GM12878 (cell line): ENCODE measurements around the gene RNF150. TPM values are rescaled to one million over a fixed set of nuclear protein-coding genes. Genes with fewer than 3 reads are reported as not detected.

ENCODE experiments used
- ATAC-seq: fragments of 200-7000 bp; cut with Tn5 transposase; 3 replicates; pipeline ENCODE4 v1.9.1; 2020; ENCODE audit warnings: mild to moderate bottlenecking, moderate library complexity
- BruUV-seq: library from RNA; stranded (reverse); fragments of 400-500 nt; replicated peaks from 2 replicates; lab custom pipeline; 2021; lab: Mats Ljungman, UMichigan
- CTCF ChIA-PET: fragments of 300-600 bp; sonication (Branson Sonifier 250); formaldehyde crosslinking; extraction: SDS; loops from one replicate; lab custom pipeline; 2021; ENCODE audit warnings: inconsistent platforms; lab: Yijun Ruan, JAX
- POLR2A ChIA-PET: fragments of 350-600 bp; formaldehyde crosslinking; extraction: SDS; loops from one replicate; lab custom pipeline; 2021; ENCODE audit warnings: inconsistent platforms; lab: Charles Lee
- RAD21 ChIA-PET: fragments of 300-600 bp; sonication (Branson Sonifier 250); formaldehyde crosslinking; loops from one replicate; lab custom pipeline; 2023; ENCODE audit warnings: antibody characterized with exemption; ENCODE audit not compliant: unreplicated experiment; lab: Charles Lee
- SMC1A ChIA-PET: fragments of 300-600 bp; sonication (Branson Sonifier 250); formaldehyde crosslinking; loops from one replicate; lab custom pipeline; 2023; ENCODE audit not compliant: unreplicated experiment, uncharacterized antibody; lab: Charles Lee
- DNase-seq: peaks from one replicate; pipeline ENCODE4 v3.0.0-alpha.2; 2011; ENCODE audit warnings: low read depth, low spot score
- FAIRE-seq: peaks from 3 replicates; lab custom pipeline; 2011; peaks lifted over from hg19 to GRCh38; lab: Jason Lieb, UNC
- H2AFZ ChIP-seq: 2 replicates; pipeline ENCODE4 v1.6.0; 2011; ENCODE audit warnings: low read depth, low read length, control low read depth; ENCODE audit not compliant: control insufficient read depth
- H3K27ac ChIP-seq: 2 replicates; pipeline ENCODE4 v1.5.1; 2011; ENCODE audit warnings: control low read depth; ENCODE audit not compliant: control insufficient read depth, insufficient read depth
- H3K27me3 ChIP-seq, 2 experiments: replicated peaks in 1 of 2; 2 replicates each; pipeline versions ENCODE4 v1.6.0 to v1.6.1; 2011; ENCODE audit warnings: low read length in 1 of 2; ENCODE audit not compliant: control insufficient read depth in 2 of 2, insufficient read depth in 2 of 2
- H3K36me3 ChIP-seq, 2 experiments: 2 replicates each; pipeline ENCODE4 v1.5.1; 2011; ENCODE audit warnings: low read length in 1 of 2; ENCODE audit not compliant: control insufficient read depth in 2 of 2, insufficient read depth in 2 of 2
- H3K4me1 ChIP-seq: 2 replicates; pipeline ENCODE4 v1.6.1; 2011; ENCODE audit warnings: mild to moderate bottlenecking, low read length, moderate library complexity, mixed read lengths; ENCODE audit not compliant: control insufficient read depth, insufficient read depth
- H3K4me2 ChIP-seq: 2 replicates; pipeline ENCODE4 v1.6.0; 2011; ENCODE audit warnings: control low read depth; ENCODE audit not compliant: control insufficient read depth, insufficient read depth
- H3K4me3 ChIP-seq: fragments of 200-600 bp; sonication (generic); 2 replicates; pipeline ENCODE4 v1.5.1; 2016
- H3K79me2 ChIP-seq: 2 replicates; pipeline ENCODE4 v1.6.0; 2011; ENCODE audit warnings: low read length; ENCODE audit not compliant: control insufficient read depth, insufficient read depth
- H3K9ac ChIP-seq: 2 replicates; pipeline ENCODE4 v1.8.0; 2011; ENCODE audit warnings: low read length, control low read depth, mixed read lengths; ENCODE audit not compliant: control insufficient read depth, insufficient read depth
- H3K9me3 ChIP-seq: replicated peaks from 3 replicates; pipeline ENCODE4 v1.5.1; 2011; ENCODE audit warnings: mild to moderate bottlenecking, low read length; ENCODE audit not compliant: control insufficient read depth, insufficient read depth
- H4K20me1 ChIP-seq: 2 replicates; pipeline ENCODE4 v1.6.0; 2011; ENCODE audit not compliant: control insufficient read depth, insufficient read depth
- CREM ChIP-seq: IDR thresholded peaks from 2 replicates; pipeline ENCODE4 v1.6.1; 2014; ENCODE audit warnings: antibody characterized with exemption, low read depth
- EGR1 ChIP-seq, 2 experiments: IDR thresholded peaks; 1 replicate in 1 of 2; 2 replicates in 1 of 2; pipeline ENCODE4 v1.6.1; 2011 to 2012; ENCODE audit warnings: low read depth in 2 of 2, low read length in 2 of 2, borderline replicate concordance in 1 of 2, mild to moderate bottlenecking in 1 of 2, moderate library complexity in 1 of 2
- EZH2 ChIP-seq: IDR thresholded peaks from 2 replicates; pipeline ENCODE4 v1.6.1; 2012; ENCODE audit warnings: low read depth, mild to moderate bottlenecking, control low read depth, inconsistent platforms, low read length, borderline replicate concordance; ENCODE audit not compliant: control insufficient read depth
- FOXM1 ChIP-seq: IDR thresholded peaks from 2 replicates; pipeline ENCODE4 v1.6.1; 2012; ENCODE audit warnings: low read depth, mild to moderate bottlenecking, inconsistent platforms, low read length, moderate library complexity
- HCFC1 ChIP-seq: fragments of 150-350 bp; IDR thresholded peaks from 2 replicates; pipeline ENCODE4 v1.6.1; 2014; ENCODE audit warnings: low read length
- HDGF ChIP-seq: fragments of 450-650 bp; IDR thresholded peaks from 2 replicates; pipeline ENCODE4 v1.6.1; 2016; ENCODE audit warnings: antibody characterized with exemption
- JUND ChIP-seq: IDR thresholded peaks from 2 replicates; pipeline ENCODE4 v1.6.1; 2012; ENCODE audit warnings: low read depth, mild to moderate bottlenecking, low read length, improper control_type of control experiment, moderate library complexity
- LARP7 ChIP-seq: fragments of 450-650 bp; IDR thresholded peaks from 2 replicates; pipeline ENCODE4 v1.6.1; 2017; ENCODE audit warnings: mild to moderate bottlenecking
- NBN ChIP-seq: fragments of 450-650 bp; IDR thresholded peaks from 2 replicates; pipeline ENCODE4 v1.6.1; 2016
- NKRF ChIP-seq: fragments of 450-650 bp; conservative IDR thresholded peaks from 2 replicates; pipeline ENCODE4 v1.6.1; 2017; ENCODE audit warnings: mild to moderate bottlenecking, moderate library complexity
- NR2C2 ChIP-seq: IDR thresholded peaks from 2 replicates; pipeline ENCODE4 v1.6.1; 2011; ENCODE audit warnings: borderline replicate concordance, low read depth; ENCODE audit not compliant: control insufficient read depth, insufficient read length
- RAD51 ChIP-seq: fragments of 450-650 bp; IDR thresholded peaks from 2 replicates; pipeline ENCODE4 v1.6.1; 2016; ENCODE audit warnings: moderate library complexity, mild to moderate bottlenecking, inconsistent platforms
- RUNX3 ChIP-seq: IDR thresholded peaks from 2 replicates; pipeline ENCODE4 v1.6.1; 2012; ENCODE audit warnings: low read length, inconsistent platforms
- SREBF1 ChIP-seq: IDR thresholded peaks from 2 replicates; pipeline ENCODE4 v1.6.1; 2012; ENCODE audit warnings: mild to moderate bottlenecking, low read length
- TCF12 ChIP-seq: IDR thresholded peaks from 2 replicates; pipeline ENCODE4 v1.6.1; 2011; ENCODE audit warnings: low read depth, mild to moderate bottlenecking, low read length
- TCF7 ChIP-seq: IDR thresholded peaks from 2 replicates; pipeline ENCODE4 v1.6.1; 2014; ENCODE audit warnings: antibody characterized with exemption, borderline replicate concordance
- WGBS: methylation state at CpG from one replicate; pipeline ENCODE4 v1.1.6; 2016; ENCODE audit warnings: low lambda C conversion rate; ENCODE audit not compliant: insufficient replicate concordance, insufficient coverage; ENCODE audit errors: missing lambda C conversion rate; 5-methylcytosine and 5-hydroxymethylcytosine counted together
- in situ Hi-C: fragments of 300-500 bp; cut with MboI; formaldehyde crosslinking; loops from 9 replicates; pipeline ENCODE4 v1.14.3; 2018; ENCODE audit warnings: mixed read lengths
- intact Hi-C: fragments of 100-400 bp; cut with micrococcal nuclease; formaldehyde crosslinking; loops from one replicate; pipeline ENCODE4 v1.14.2; 2022; ENCODE audit not compliant: unreplicated experiment
- polyA plus RNA-seq, 11 experiments: library from polyadenylated mRNA; depleted of rRNA in 4 of 11; unstranded in 6 of 11; stranded (reverse) in 5 of 11; fragments of >200 nt; fragmentation: Nextera tagmentation in 4 of 11; fragmentation: Illumina TruSeq in 1 of 11; extraction: Ambion mirVana in 4 of 11; extraction: Trizol in 1 of 11; gene quantifications; 1 replicate in 1 of 11; 2 replicates in 10 of 11; pipeline versions ENCODE4 v1.2.1 to v1.2.3, GENCODE V29; 2011 to 2016; ENCODE audit warnings: inconsistent platforms in 2 of 11, missing spikeins in 2 of 11, low read depth in 1 of 11
- total RNA-seq, 4 experiments: library from RNA; depleted of rRNA in 3 of 4; stranded (reverse); fragments of >200 nt in 3 of 4; fragmentation: Illumina TruSeq in 1 of 4; extraction: Trizol in 1 of 4; gene quantifications; 2 replicates each; pipeline versions ENCODE4 v1.2.1 to v1.2.3, GENCODE V29; 2013 to 2021
- TF ChIP-seq, protein P1 (sequence below): fragments of 450-650 bp; IDR thresholded peaks from 2 replicates; pipeline ENCODE4 v1.6.1; 2017; ENCODE audit warnings: antibody characterized with exemption, mild to moderate bottlenecking, moderate library complexity
- TF ChIP-seq, protein P2 (sequence below): fragments of 450-650 bp; IDR thresholded peaks from 2 replicates; pipeline ENCODE4 v1.6.1; 2018; ENCODE audit warnings: mild to moderate bottlenecking, low read depth, moderate library complexity; ENCODE audit not compliant: partially characterized antibody

The RNF150 gene
- total and polyA plus RNA-seq, 10 of the 15 experiments (the other 5 are each of a cell fraction or from before 2014, with no cell fraction given), result 0.01 to 2.3 (median 0.04) TPM; not detected in 6

GRCh38 chr4:140834839-140835495 lies 298.3 kb downstream of the RNF150 start:
- H3K4me2 ChIP-seq, result no peak overlapping the region
- in situ Hi-C loops, result no loop called here
- H4K20me1 ChIP-seq, result no peaks in the 10 kb centered on the region
- no peaks in the 10 kb centered on the region; the same call in 2 of the 3 replicates for H3K9me3 ChIP-seq
- ATAC-seq (no peak), FAIRE-seq (no peak), DNase-seq (no peak)
- no peak overlapping the region for H3K9ac ChIP-seq
- 40% methylated on average over 7 of the region's 7 CpGs for WGBS
- peaks cover 5% of the 10 kb centered on the region; the same call in 1 of the 2 replicates for H3K4me1 ChIP-seq
- no peaks in the 10 kb centered on the region for H3K27me3 ChIP-seq
- no TSS peak for BruUV-seq
- ChIA-PET POLR2A (no interaction called here), CTCF (no interaction called here), RAD21 (interaction anchor here (0.7 kb wide), 1 partner anchor 27 kb away, joined by 3 read pairs; no protein-coding TSS in a partner anchor), SMC1A (interaction anchor here (0.8 to 1.3 kb wide), 2 partner anchors 15 to 21 kb away, joined by 3 to 5 read pairs; no protein-coding TSS in a partner anchor)
- H3K4me3 ChIP-seq, result no peak overlapping the region
- intact Hi-C loops, result no loop called here
- H3K79me2 ChIP-seq, result no peaks in the 10 kb centered on the region
- H2AFZ ChIP-seq, result no peak overlapping the region; the same call in 1 of the 2 replicates
- no peaks in the 10 kb centered on the region for H3K36me3 ChIP-seq
- no peak overlapping the region for H3K27ac ChIP-seq
- TF ChIP-seq CREM (no peak), EGR1 (IDR thresholded peaks at IDR 0.05; ENCODE audit: borderline replicate concordance in 1 of 2, low read depth in 2 of 2, low read length in 2 of 2) (no peak), TCF12 (no peak), NKRF (no peak), RAD51 (no peak), LARP7 (no peak), JUND (no peak), HCFC1 (no peak), SREBF1 (no peak), HDGF (no peak), EZH2 (no peak), FOXM1 (no peak), TCF7 (no peak), NBN (no peak), RUNX3 (no peak), NR2C2 (no peak)
- TF ChIP-seq, protein P1, sequence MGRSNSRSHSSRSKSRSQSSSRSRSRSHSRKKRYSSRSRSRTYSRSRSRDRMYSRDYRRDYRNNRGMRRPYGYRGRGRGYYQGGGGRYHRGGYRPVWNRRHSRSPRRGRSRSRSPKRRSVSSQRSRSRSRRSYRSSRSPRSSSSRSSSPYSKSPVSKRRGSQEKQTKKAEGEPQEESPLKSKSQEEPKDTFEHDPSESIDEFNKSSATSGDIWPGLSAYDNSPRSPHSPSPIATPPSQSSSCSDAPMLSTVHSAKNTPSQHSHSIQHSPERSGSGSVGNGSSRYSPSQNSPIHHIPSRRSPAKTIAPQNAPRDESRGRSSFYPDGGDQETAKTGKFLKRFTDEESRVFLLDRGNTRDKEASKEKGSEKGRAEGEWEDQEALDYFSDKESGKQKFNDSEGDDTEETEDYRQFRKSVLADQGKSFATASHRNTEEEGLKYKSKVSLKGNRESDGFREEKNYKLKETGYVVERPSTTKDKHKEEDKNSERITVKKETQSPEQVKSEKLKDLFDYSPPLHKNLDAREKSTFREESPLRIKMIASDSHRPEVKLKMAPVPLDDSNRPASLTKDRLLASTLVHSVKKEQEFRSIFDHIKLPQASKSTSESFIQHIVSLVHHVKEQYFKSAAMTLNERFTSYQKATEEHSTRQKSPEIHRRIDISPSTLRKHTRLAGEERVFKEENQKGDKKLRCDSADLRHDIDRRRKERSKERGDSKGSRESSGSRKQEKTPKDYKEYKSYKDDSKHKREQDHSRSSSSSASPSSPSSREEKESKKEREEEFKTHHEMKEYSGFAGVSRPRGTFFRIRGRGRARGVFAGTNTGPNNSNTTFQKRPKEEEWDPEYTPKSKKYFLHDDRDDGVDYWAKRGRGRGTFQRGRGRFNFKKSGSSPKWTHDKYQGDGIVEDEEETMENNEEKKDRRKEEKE, result no peak
- TF ChIP-seq, protein P2, sequence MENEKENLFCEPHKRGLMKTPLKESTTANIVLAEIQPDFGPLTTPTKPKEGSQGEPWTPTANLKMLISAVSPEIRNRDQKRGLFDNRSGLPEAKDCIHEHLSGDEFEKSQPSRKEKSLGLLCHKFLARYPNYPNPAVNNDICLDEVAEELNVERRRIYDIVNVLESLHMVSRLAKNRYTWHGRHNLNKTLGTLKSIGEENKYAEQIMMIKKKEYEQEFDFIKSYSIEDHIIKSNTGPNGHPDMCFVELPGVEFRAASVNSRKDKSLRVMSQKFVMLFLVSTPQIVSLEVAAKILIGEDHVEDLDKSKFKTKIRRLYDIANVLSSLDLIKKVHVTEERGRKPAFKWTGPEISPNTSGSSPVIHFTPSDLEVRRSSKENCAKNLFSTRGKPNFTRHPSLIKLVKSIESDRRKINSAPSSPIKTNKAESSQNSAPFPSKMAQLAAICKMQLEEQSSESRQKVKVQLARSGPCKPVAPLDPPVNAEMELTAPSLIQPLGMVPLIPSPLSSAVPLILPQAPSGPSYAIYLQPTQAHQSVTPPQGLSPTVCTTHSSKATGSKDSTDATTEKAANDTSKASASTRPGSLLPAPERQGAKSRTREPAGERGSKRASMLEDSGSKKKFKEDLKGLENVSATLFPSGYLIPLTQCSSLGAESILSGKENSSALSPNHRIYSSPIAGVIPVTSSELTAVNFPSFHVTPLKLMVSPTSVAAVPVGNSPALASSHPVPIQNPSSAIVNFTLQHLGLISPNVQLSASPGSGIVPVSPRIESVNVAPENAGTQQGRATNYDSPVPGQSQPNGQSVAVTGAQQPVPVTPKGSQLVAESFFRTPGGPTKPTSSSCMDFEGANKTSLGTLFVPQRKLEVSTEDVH, result no peak
